GM19324 (cell line): ENCODE results near the gene ITLN2.
"Not testable (repeated sequence)": the region's sequence is repeated elsewhere in the genome, so short reads cannot be mapped to it uniquely, and the experiment has no call there.

ENCODE experiments used
- ATAC-seq: cut with Tn5 transposase; IDR thresholded peaks from one replicate; pipeline ENCODE4 v1.9.1; 2021; ENCODE audit warnings: mild to moderate bottlenecking, moderate library complexity; ENCODE audit not compliant: unreplicated experiment, low FRiP score

Gene ITLN2

GRCh38 chr1:160956966-160957365, 2.4 kb upstream of the ITLN2 start:
- ATAC-seq: no peak

DNA sequence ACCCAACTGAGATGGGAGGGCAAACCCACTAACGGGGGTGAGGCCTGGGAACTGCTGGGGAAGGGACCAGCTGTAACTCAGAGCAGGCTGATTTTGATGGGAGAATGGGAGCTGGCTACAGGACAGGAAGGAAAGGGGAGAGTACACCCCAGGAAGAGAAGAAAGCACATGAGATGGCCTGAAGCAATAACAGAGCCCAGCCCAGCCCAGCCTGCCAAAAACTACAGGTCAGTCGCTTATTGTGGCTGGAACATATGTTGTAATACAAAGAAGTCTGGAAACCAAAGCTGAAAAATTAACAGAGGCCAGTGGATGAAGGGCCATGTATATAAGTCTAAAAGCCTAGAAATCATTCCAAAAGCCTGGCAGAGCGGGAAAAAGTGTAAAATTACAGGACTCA, 1.6 kb downstream of the ITLN2 start:
- ATAC-seq: no peak

- ATAC-seq: no peak
Measured at GRCh38 chr1:160952129-160952510, 2.5 kb downstream of the ITLN2 start.

DNA sequence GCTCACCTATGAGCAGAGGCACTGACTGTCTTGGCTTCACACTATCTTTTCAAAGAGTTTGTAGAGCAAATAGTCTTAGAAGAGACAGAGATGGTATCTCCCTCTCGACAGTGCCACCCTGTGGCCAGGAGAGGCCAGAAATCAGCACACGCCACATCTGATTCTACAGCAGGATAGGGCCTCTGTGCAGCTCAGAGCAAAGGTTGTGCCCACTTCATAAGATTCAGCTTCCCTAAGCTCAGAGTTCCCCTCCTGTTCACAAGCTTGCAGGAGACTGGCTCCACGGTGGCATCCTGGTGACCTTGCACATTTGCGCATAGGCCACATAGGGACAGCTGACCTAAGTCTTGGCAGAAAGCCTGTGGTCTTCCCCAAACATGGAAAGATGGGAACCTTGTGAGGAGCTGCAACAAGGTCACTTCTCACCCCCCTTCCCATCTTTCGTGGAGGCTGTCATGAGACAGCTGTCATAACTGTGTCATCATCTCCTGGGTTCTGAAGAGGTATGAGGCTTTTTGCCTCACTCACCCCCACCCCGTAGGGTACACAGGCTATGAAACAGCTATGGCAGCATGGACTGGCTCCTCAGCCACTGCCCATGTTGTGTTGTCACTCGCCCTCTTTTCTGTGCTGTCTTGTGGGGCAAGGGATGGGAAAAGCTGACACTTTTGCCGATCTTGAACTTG, 3.0 kb downstream of the ITLN2 start:
- ATAC-seq: peak; percentile 57

GRCh38 chr1:160950657-160951056, 4.0 kb downstream of the ITLN2 start:
- no peak for ATAC-seq

GRCh38 chr1:160949881-160950280, 4.7 kb downstream of the ITLN2 start:
- no peak for ATAC-seq

DNA sequence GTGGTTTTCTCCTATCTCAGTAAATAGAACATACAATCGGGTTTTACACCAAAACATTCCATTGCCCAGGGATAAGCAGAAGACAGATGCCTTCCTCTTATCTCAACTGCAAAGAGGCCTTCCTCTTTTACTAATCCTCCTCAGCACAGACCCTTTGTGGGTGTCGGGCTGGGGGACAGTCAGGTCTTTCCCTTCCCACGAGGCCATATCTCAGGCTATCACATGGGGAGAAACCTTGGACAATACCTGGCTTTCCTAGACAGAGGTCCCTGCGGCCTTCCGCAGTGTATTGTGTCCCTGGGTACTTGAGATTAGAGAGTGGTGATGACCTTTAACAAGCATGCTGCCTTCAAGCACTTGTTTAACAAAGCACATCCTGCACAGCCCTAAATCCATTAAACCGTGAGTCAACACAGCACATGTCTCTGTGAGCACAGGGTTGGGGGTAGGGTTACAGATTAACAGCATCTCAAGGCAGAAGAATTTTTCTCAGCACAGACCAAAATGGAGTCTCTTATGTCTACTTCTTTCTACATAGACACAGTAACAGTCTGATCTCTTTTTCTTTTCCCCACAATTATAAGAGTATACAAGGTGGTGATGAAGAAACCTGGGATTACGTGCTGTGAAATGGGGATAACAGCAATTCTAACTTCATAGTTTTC, 5.3 kb downstream of the ITLN2 start:
- not testable (repeated sequence) for ATAC-seq

DNA sequence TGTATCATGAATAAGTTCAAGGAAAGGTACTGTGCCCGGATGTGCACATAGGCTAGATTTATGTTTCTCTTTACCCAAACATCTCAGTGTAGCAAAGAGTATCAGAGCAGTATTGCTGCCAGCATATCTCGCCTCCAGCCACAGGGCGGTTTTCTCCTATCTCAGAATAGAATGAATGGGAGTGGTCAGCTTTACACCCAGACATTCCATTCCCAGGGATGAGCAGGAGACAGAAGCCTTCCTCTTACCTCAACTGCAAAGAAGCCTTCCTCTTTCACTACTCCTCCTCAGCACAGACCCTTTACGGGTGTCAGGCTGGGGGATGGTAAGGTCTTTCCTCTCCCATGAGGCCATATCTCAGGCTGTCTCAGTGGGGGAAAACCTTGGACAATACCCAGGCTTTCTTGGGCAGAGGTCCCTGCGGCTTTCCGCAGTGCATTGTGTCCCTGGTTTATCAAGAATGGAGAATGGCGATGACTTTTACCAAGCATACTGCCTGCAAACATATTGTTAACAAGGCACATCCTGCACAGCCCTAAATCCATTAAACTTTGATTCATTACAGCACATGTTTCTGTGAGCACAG, 7.3 kb downstream of the ITLN2 start:
- not testable (repeated sequence) for ATAC-seq

- not testable (repeated sequence) for ATAC-seq
Measured at GRCh38 chr1:160945881-160946280, 8.7 kb downstream of the ITLN2 start.

- ATAC-seq: no peak
Measured at GRCh38 chr1:160945079-160945478, 9.5 kb downstream of the ITLN2 start.

- no peak for ATAC-seq
Measured at GRCh38 chr1:160942926-160943325, 11.7 kb downstream of the ITLN2 start.

GRCh38 chr1:160936666-160937065, 17.9 kb downstream of the ITLN2 start:
- ATAC-seq: not testable (repeated sequence)

- no peak for ATAC-seq
Measured at GRCh38 chr1:160935527-160936258, 18.9 kb downstream of the ITLN2 start.

GRCh38 chr1:160933305-160933704, 21.3 kb downstream of the ITLN2 start:
- ATAC-seq: not testable (repeated sequence)

DNA sequence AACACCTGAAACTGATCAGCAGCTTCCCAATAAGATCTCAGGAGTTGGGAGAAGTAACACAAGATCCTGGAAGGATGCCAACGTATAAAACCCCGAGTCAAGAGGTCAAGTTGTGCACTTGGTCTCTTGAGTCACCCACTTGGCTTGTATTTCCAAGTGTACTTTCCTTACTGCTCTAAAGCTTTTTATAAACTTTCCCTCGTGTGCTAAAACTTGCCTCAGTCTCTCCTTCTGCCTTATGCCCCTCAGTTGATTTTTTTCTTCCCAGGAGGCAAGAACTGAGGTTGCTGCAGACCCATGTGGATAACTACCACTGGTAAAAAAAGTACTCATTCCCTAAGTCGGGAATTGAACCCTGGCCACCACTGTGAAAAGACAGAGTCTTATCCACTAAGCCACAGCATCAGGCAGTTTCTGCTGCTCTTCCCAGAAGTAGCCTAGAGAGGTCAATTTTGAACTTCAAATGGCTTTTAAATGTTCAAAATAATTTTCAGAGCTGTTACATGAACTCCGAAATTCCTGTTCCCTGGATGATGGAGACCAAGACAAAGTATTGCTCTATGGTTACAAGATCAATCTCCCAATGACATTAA, 28.9 kb downstream of the ITLN2 start:
- no peak for ATAC-seq

DNA sequence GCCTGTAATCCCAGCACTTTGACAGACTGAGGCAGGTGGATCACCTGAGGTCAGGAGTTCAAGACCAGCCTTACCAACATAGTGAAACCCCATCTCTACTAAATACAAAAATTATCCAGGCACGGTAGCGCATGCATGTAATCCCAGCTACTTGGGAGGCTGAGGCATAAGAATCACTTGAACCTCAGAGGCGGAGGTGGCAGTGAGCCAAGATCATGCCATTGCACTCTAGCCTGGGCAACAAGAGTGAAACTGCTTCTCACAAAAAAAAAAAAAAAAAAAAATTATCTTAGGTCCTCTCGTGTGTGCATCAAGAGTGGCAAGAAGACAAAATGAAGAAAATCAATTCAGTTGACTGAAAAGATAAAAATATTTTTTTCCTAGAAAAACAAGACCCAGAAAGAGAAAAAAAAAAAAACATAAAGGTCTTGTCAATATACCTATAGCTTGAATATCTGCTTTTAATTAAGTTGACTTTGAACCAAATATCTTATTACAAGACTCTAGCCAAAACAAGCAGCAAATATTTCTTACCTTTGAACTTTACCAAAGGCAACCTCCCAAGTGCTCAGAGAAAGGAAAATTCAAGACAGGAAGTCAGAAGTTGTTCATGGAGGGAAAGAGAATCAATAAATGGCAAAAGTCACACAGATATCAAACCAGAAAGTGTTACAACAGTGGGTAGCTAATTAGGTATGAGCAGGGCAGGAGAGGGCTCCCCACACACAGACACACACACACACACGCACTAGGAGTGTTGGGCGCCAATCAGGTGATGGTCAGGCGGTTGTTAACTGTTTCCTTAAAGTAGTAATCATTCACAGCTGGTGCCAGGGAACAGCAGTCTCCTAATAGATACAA, 29.6 kb downstream of the ITLN2 start:
- ATAC-seq: no peak

DNA sequence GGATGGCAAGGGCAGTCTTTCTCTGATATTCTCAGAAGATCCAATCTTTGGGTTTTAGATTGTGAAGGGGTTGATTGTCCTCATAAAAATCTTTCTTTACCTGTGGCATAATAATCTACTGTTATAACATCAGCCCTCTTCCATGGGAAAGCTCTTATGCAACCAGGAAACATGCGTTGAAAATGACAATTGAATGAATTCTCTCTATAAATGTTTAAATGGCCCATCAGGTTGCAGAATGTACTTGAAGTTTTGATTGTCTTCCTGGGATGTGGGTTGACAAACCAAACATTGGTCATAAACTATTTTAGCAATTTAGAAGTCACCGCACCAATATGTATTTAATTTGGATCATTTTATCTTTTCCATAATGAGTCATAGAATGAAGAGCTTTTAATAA, 37.9 kb downstream of the ITLN2 start:
- no peak for ATAC-seq

DNA sequence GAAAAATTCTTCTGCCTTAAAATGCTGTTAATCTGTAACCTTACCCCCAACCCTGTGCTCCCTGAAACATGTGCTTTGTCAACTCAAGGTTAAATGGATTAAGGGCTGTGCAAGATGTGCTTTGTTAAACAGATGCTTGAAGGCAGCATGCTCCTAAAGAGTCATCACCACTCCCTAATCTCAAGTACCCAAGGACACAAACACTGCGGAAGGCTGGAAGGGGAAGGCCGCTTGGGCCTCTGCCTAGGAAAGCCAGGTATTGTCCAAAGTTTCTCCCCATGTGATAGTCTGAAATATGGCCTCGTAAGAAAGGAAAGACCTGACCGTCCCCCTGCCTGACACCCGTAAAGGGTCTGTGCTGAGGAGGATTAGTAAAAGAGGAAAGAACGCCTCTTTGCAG, 41.4 kb downstream of the ITLN2 start:
- not testable (repeated sequence) for ATAC-seq

DNA sequence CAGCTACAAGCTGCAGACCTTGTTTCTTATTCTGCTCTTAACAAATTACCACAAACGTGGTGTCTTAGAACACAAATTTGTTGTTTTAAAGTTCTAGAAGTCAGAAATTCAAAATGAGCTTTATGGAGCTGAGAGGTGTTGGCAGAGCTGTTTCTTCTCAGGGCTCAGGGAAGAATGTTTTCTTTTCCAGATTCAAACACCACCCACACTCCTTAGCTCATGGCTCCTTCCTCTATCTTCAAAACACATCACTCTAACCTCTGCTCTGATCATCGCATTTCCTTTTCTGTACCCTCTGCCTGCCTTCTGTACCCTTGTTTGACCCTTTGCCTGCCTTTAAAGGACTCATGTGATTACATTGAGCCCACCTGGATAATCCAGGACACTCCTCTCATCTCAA, 42.7 kb downstream of the ITLN2 start:
- no peak for ATAC-seq

GRCh38 chr1:160911441-160911840, 43.2 kb downstream of the ITLN2 start:
- ATAC-seq: no peak
